HG02973 (cell line): Measurements from ENCODE around the gene C11orf71.

ENCODE experiments used
- ATAC-seq: cut with Tn5 transposase; IDR thresholded peaks from one replicate; pipeline ENCODE4 v1.9.1; 2021; ENCODE audit warnings: moderate library complexity; ENCODE audit not compliant: unreplicated experiment

C11orf71 gene

DNA sequence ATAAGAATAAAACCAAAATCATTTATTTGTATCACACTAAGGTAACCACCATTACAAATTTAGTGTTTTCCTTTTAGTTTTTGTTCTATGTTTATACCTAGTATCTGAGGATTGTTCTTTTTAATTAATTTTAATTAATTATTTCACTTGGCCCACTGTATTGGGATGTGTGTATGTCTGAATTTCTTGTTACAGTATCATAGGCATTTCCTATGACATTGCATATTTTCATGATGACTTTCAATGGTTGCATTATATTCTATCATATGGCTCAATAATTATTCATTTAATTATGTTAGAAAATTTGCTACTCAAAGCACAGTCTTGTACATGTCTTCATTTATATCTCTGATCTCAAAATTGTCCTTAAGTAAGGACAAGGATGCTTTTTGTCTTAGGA, 41.0 kb downstream of the C11orf71 start:
- no peak for ATAC-seq

GRCh38 chr11:114358716-114359115, 41.6 kb downstream of the C11orf71 start:
- no peak for ATAC-seq

- ATAC-seq = no peak
These were observed 46.2 kb downstream of the C11orf71 start for GRCh38 chr11:114354076-114354475.

- no peak for ATAC-seq
These were observed 46.9 kb downstream of the C11orf71 start for GRCh38 chr11:114353443-114353842.

GRCh38 chr11:114350022-114350421, 50.3 kb downstream of the C11orf71 start:
- no peak for ATAC-seq
